ENCODE data around the gene NUDT8. TPM values are rescaled to one million over a fixed set of nuclear protein-coding genes. Genes with fewer than 3 reads are reported as not detected.
"Not testable (repeated sequence)": the region's sequence is repeated elsewhere in the genome, so short reads cannot be mapped to it uniquely, and the experiment has no call there.

NUDT8 gene
- total RNA-seq, 1 donor from 2014 or later, result 3.0 TPM

- Histone ChIP-seq H3K27ac (ENCODE audit: low read depth, low read length) (no peak overlapping the region), H2AFZ (ENCODE audit: low read depth, low read length) (no peak overlapping the region), H3K4me3 (ENCODE audit: insufficient read depth, low read depth, low read length) (no peak overlapping the region), H3K36me3 (ENCODE audit: insufficient read depth, low read length) (no peaks in the 10 kb centered on the region), H3K9ac (ENCODE audit: low read length) (no peak overlapping the region), H3K79me2 (ENCODE audit: insufficient read depth, low read length) (no peaks in the 10 kb centered on the region), H3K4me2 (ENCODE audit: low read length) (no peak overlapping the region), H3K4me1 (ENCODE audit: insufficient read depth, low read length) (no peaks in the 10 kb centered on the region), H3K9me3 (ENCODE audit: insufficient read depth, low read depth, low read length) (no peaks in the 10 kb centered on the region), H4K20me1 (ENCODE audit: insufficient read depth, low read length) (no peaks in the 10 kb centered on the region), H3K27me3 (ENCODE audit: insufficient read depth, low read length) (peaks cover 5% of the 10 kb centered on the region)
- no peaks in the 10 kb centered on the region for H3K9me3 Mint-ChIP-seq (ENCODE audit: unreplicated experiment)
- H3K36me3 Mint-ChIP-seq (ENCODE audit: low read depth, unreplicated experiment), result no peaks in the 10 kb centered on the region
- H3K4me3 Mint-ChIP-seq (ENCODE audit: unreplicated experiment), result no peak overlapping the region
- FAIRE-seq, result no peak
- no peak overlapping the region for H3K27ac Mint-ChIP-seq (ENCODE audit: unreplicated experiment)
- no peaks in the 10 kb centered on the region for H3K4me1 Mint-ChIP-seq (ENCODE audit: low read depth, unreplicated experiment)
- TF ChIP-seq CTCF (IDR thresholded peaks at IDR 0.05; ENCODE audit: insufficient read depth, low read depth, low read length) (no peak), EZH2 (IDR thresholded peaks at IDR 0.05; ENCODE audit: insufficient read depth, low read length) (no peak)
- peaks cover under 1% of the 10 kb centered on the region for H3K27me3 Mint-ChIP-seq (ENCODE audit: low read depth, unreplicated experiment)
- DNase-seq (ENCODE audit: low read depth), result no peak
Observed at GRCh38 chr11:67599149-67599548, 30.6 kb downstream of the NUDT8 start.

GRCh38 chr11:67597963-67598362 lies 31.8 kb downstream of the NUDT8 start:
- not testable (repeated sequence) for H3K27me3 ChIP-seq (ENCODE audit: insufficient read depth, low read length); H2AFZ ChIP-seq (ENCODE audit: low read depth, low read length); H3K36me3 ChIP-seq (ENCODE audit: insufficient read depth, low read length); FAIRE-seq; H3K4me3 ChIP-seq (ENCODE audit: insufficient read depth, low read depth, low read length); H3K27me3 Mint-ChIP-seq (ENCODE audit: low read depth, unreplicated experiment); H3K36me3 Mint-ChIP-seq (ENCODE audit: low read depth, unreplicated experiment); H3K9ac ChIP-seq (ENCODE audit: low read length); H3K9me3 ChIP-seq (ENCODE audit: insufficient read depth, low read depth, low read length); H4K20me1 ChIP-seq (ENCODE audit: insufficient read depth, low read length); DNase-seq (ENCODE audit: low read depth); H3K4me2 ChIP-seq (ENCODE audit: low read length); H3K27ac Mint-ChIP-seq (ENCODE audit: unreplicated experiment); H3K4me1 Mint-ChIP-seq (ENCODE audit: low read depth, unreplicated experiment); H3K79me2 ChIP-seq (ENCODE audit: insufficient read depth, low read length); H3K4me1 ChIP-seq (ENCODE audit: insufficient read depth, low read length); H3K27ac ChIP-seq (ENCODE audit: low read depth, low read length); H3K9me3 Mint-ChIP-seq (ENCODE audit: unreplicated experiment); H3K4me3 Mint-ChIP-seq (ENCODE audit: unreplicated experiment)

- not testable (repeated sequence) for H3K9ac ChIP-seq (ENCODE audit: low read length); H3K27me3 Mint-ChIP-seq (ENCODE audit: low read depth, unreplicated experiment); DNase-seq (ENCODE audit: low read depth); H3K27ac Mint-ChIP-seq (ENCODE audit: unreplicated experiment); H2AFZ ChIP-seq (ENCODE audit: low read depth, low read length); H3K4me1 ChIP-seq (ENCODE audit: insufficient read depth, low read length); H4K20me1 ChIP-seq (ENCODE audit: insufficient read depth, low read length); H3K4me3 Mint-ChIP-seq (ENCODE audit: unreplicated experiment); H3K4me2 ChIP-seq (ENCODE audit: low read length); H3K9me3 Mint-ChIP-seq (ENCODE audit: unreplicated experiment); H3K36me3 Mint-ChIP-seq (ENCODE audit: low read depth, unreplicated experiment); H3K36me3 ChIP-seq (ENCODE audit: insufficient read depth, low read length); H3K4me1 Mint-ChIP-seq (ENCODE audit: low read depth, unreplicated experiment); FAIRE-seq; H3K4me3 ChIP-seq (ENCODE audit: insufficient read depth, low read depth, low read length); H3K27ac ChIP-seq (ENCODE audit: low read depth, low read length); H3K9me3 ChIP-seq (ENCODE audit: insufficient read depth, low read depth, low read length); H3K27me3 ChIP-seq (ENCODE audit: insufficient read depth, low read length); H3K79me2 ChIP-seq (ENCODE audit: insufficient read depth, low read length)
Observed at GRCh38 chr11:67597458-67597857, 32.3 kb downstream of the NUDT8 start.

Data from astrocyte (in vitro differentiated cells and primary cell).